Epithelial cell of esophagus (primary cell): ENCODE results near the gene RAVER1.

Experiments used
- DNase-seq: peaks from one replicate; pipeline ENCODE4 v3.0.0; 2010; ENCODE audit warnings: low read depth
- H3K4me3 ChIP-seq: 2 replicates; pipeline ENCODE4 v1.5.1; 2011; ENCODE audit warnings: mild to moderate bottlenecking, low read length, control low read depth
- TF ChIP-seq, protein P1 (sequence below): IDR thresholded peaks from 2 replicates; pipeline ENCODE4 v1.5.1; 2011; ENCODE audit warnings: low read depth, mild to moderate bottlenecking, low read length, control low read depth, inconsistent platforms; ENCODE audit not compliant: insufficient read depth; ENCODE audit errors: missing control alignments

The RAVER1 gene

DNA sequence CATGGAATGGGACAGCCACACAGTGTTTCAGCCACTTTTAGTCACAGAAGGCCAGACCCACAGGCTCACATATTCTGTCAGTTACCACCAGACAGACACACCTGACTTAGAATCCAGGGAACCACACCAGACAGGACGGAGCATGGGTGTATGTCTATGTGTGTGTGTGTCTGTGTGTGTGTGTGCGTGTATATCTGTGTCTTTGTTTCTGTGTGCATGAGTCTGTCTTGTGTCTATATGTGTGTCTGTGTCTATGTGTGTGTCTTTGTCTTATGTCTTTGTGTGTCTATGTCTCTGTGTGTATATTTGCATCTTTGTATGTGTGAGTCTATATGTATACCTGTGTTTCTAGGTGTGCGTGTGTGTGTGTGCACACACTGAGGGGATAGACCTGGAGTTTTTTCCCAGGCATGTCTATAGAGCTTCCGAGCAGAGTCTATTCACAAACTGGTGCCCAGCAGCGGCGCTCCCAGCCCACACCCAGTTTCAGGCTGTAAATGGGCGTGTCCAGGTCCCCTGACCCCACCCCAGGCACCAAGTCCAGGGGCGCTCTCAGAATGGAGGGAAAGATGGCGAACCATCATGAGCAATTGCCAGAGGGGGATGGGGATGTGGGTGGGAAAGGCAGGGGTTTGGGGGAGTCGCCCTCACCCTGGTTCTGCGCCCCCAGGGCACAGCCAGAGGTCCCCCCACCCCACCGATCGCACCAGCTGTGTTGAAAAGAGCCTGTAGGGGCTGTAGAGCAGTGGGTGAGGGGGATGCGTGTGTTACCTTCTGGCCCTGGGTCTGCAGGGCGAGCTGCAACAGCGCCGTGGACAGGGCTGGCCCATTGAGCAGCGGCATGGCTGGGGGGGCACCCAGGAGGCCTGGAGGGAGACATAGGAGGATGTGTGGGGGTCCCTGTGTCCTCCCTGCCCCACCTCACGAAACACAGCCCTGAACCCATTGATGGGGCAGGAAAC is 11.2 kb downstream of the RAVER1 start:
- TF ChIP-seq, protein P1, sequence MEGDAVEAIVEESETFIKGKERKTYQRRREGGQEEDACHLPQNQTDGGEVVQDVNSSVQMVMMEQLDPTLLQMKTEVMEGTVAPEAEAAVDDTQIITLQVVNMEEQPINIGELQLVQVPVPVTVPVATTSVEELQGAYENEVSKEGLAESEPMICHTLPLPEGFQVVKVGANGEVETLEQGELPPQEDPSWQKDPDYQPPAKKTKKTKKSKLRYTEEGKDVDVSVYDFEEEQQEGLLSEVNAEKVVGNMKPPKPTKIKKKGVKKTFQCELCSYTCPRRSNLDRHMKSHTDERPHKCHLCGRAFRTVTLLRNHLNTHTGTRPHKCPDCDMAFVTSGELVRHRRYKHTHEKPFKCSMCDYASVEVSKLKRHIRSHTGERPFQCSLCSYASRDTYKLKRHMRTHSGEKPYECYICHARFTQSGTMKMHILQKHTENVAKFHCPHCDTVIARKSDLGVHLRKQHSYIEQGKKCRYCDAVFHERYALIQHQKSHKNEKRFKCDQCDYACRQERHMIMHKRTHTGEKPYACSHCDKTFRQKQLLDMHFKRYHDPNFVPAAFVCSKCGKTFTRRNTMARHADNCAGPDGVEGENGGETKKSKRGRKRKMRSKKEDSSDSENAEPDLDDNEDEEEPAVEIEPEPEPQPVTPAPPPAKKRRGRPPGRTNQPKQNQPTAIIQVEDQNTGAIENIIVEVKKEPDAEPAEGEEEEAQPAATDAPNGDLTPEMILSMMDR, result no peak
- DNase-seq, result no peak
- no peak overlapping the region for H3K4me3 ChIP-seq

DNA sequence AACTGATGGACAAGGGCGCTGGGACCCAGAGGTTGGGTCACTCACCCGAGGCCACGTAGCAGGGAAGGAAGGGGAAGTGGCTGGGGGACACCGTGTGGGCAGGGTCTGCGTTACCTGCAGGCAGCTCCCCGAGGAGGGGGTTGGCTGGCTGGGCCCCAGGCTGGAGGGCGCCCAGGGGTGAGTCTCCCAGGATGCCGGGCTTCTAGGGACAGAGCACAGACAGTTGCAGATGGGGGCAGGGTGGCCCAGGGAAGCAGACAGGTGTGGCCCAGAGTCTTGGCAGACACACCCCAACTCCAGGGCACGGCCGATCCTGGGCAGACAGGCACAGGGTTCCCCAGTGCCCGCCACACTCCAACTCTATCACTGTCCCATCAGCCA is 11.9 kb downstream of the RAVER1 start:
- no peak overlapping the region for H3K4me3 ChIP-seq
- TF ChIP-seq, protein P1, result no peak
- no peak for DNase-seq

DNA sequence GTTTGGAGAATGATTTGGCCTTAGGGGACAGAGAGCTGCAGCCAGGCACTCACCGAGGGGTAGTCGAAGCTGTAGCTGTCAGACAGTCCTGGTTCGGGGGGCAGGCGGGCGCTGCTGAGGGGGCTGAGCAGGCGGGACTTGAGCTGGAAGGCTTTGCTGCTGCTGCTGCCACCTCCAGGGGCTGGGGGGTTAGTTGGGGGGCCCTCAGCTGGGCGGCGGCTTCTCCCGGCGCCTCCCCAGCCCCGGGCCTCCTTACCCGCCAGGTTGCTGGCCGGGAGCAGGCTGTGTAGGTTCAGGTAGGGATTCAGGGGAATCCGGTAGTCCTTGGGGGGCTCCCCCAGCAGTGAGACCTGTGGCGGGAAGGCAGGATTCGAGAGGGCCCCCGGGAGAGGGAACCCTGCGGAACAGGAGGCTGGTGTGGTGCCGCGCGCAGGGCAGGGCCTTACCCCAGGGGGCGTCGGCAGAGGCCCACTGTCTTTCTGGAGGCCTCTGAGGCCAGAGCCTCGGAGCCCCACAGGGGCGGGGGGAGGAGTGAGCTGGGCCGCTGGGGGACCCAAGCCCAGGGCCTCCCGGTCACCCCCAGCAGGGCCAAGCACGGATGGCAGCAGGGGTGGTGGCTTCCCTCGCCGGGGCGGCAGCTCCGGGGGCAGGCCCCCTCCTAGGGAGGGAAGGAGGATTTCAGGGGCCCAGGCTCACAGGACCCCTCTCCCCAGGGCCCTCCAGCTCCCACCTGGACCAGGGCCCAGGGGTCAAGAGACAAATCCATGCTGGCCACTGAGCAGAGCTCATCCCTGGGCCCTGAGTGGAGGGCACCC is 12.5 kb downstream of the RAVER1 start:
- DNase-seq, result no peak
- TF ChIP-seq, protein P1, result no peak
- H3K4me3 ChIP-seq, result no peak overlapping the region

DNA sequence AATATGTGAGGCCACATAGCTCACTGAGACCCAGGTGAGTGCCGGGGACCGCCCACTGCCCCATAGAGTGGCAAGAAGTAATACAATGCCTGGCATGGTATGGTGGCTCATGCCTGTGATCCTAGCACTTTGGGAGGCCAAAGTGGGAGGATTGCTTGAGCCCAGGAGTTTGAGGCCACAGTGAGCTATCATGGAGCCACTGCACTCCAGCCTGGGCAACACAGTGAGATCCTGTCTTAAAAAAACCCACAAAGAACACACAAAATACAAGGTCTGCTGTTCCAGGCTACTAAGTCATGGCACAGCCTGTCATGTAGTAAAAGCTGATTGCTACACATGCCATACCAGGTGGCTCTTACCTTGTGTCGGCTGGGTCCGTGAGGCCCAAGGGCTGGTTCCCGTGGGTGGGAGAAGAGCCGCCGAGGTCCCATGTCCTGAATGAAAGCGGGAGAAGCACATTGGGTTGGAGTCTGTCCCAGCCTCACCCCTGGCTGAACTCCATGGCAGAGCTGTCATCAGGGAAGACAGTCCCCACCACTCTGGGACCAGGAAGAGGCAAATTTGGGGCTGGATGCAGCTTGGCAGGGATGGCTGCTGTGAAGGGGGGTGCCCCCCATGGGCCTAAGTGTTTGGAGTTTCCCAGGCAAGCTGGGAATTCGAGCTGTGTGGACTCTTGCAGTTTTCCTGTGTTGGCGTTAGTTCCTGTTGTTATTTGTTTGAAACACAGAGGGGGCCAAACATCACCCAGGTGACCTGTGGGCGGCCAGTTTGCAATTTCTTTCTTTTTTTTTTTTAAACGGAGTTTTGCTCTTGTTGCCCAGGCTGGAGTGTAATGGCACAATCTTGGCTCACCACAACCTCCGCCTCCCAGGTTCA is 14.3 kb downstream of the RAVER1 start:
- DNase-seq, result no peak
- no peak overlapping the region for H3K4me3 ChIP-seq
- TF ChIP-seq, protein P1, result no peak

DNA sequence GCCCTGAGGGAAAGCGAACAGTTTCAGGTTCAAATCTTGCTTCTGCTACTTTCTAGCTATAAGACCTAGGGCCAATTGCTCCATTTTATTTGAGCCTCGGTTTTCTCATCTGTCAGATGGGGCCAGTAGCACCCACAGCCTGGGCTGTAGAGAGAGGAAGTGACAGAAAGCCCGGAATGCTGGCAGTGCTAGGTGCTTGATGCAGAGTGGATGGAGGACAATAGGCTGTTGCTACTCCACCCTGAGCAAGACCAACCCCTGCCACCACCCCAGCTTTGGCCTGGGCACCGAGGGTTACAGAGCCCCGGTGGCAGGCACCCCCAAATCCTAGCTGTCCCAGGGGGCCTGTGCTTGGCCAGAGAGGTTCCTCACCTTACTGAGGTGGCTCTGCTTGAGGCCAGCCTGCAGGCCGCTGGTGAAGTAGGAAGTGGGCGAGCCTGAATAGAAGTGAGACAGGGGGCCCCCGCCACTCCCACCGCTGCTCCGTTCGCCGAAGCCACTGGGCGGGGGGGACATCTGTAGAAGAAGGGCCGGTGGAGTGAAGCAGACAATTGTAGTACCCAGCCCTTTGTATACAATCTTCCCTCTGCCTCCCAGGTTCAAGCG is 15.4 kb downstream of the RAVER1 start:
- DNase-seq, result no peak
- TF ChIP-seq, protein P1, result no peak
- H3K4me3 ChIP-seq, result no peak overlapping the region
